B cell (primary cell): ENCODE measurements around the gene GPX2.

Experiments
- EZH2 ChIP-seq: IDR thresholded peaks from 2 replicates; pipeline ENCODE4 v1.6.1; 2012; ENCODE audit warnings: borderline replicate concordance, low read depth, mild to moderate bottlenecking, moderate library complexity, low read length; ENCODE audit not compliant: insufficient read depth, poor library complexity, severe bottlenecking
- TF ChIP-seq, protein P1 (sequence below): fragments of 200-600 bp; IDR thresholded peaks from one replicate; pipeline ENCODE4 v1.8.0; 2022; ENCODE audit warnings: antibody characterized with exemption, mild to moderate bottlenecking

- TF ChIP-seq, protein P1, sequence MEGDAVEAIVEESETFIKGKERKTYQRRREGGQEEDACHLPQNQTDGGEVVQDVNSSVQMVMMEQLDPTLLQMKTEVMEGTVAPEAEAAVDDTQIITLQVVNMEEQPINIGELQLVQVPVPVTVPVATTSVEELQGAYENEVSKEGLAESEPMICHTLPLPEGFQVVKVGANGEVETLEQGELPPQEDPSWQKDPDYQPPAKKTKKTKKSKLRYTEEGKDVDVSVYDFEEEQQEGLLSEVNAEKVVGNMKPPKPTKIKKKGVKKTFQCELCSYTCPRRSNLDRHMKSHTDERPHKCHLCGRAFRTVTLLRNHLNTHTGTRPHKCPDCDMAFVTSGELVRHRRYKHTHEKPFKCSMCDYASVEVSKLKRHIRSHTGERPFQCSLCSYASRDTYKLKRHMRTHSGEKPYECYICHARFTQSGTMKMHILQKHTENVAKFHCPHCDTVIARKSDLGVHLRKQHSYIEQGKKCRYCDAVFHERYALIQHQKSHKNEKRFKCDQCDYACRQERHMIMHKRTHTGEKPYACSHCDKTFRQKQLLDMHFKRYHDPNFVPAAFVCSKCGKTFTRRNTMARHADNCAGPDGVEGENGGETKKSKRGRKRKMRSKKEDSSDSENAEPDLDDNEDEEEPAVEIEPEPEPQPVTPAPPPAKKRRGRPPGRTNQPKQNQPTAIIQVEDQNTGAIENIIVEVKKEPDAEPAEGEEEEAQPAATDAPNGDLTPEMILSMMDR: no peak
- TF ChIP-seq EZH2: no peak
Observed at GRCh38 chr14:64940336-64940910, 2.1 kb downstream of the GPX2 start.
